ENCODE measurements around the gene SUN1.

SUN1 gene

GRCh38 chr7:826230-826917 is 5.9 kb upstream of the SUN1 start:
- TF ChIP-seq CTCF (IDR thresholded peaks at IDR 0.05; ENCODE audit: low read depth, low read length) (no peak), EZH2phosphoT487 (IDR thresholded peaks at IDR 0.05; ENCODE audit: low read depth) (no peak)
- no peaks in the 10 kb centered on the region for H3K27me3 ChIP-seq (ENCODE audit: low read depth, low read length)
- H3K79me2 ChIP-seq (ENCODE audit: low read length) = peaks cover 87% of the 10 kb centered on the region
- no peak overlapping the region for H2AFZ ChIP-seq (ENCODE audit: low read depth, low read length)
- no peak overlapping the region for H3K27ac ChIP-seq (ENCODE audit: low read length)
- H3K4me3 ChIP-seq (ENCODE audit: low read length) = no peak overlapping the region
- H3K36me3 ChIP-seq (replicated peaks; ENCODE audit: low read depth, low read length) = no peaks in the 10 kb centered on the region
- peaks cover 34% of the 10 kb centered on the region for H4K20me1 ChIP-seq (ENCODE audit: insufficient read depth, low read length)
- H3K9me3 ChIP-seq (ENCODE audit: insufficient read depth, low read length) = no peaks in the 10 kb centered on the region
- no peak overlapping the region for H3K4me2 ChIP-seq (ENCODE audit: low read length)
- no peak overlapping the region for H3K9ac ChIP-seq (ENCODE audit: low read length)
- peaks cover 5% of the 10 kb centered on the region for H3K4me1 ChIP-seq (ENCODE audit: low read length)

- no peak for TF ChIP-seq CTCF (IDR thresholded peaks at IDR 0.05; ENCODE audit: low read depth, low read length)
- TF ChIP-seq EZH2phosphoT487 (IDR thresholded peaks at IDR 0.05; ENCODE audit: low read depth) = no peak
- H4K20me1 ChIP-seq (ENCODE audit: insufficient read depth, low read length) = peaks cover 24% of the 10 kb centered on the region
- H3K9ac ChIP-seq (ENCODE audit: low read length) = no peak overlapping the region
- H3K4me3 ChIP-seq (ENCODE audit: low read length) = no peak overlapping the region
- H3K27ac ChIP-seq (ENCODE audit: low read length) = no peak overlapping the region
- no peak overlapping the region for H3K4me2 ChIP-seq (ENCODE audit: low read length)
- H3K79me2 ChIP-seq (ENCODE audit: low read length) = peaks cover 82% of the 10 kb centered on the region
- H3K36me3 ChIP-seq (replicated peaks; ENCODE audit: low read depth, low read length) = peaks cover 4% of the 10 kb centered on the region
- no peaks in the 10 kb centered on the region for H3K9me3 ChIP-seq (ENCODE audit: insufficient read depth, low read length)
- H3K4me1 ChIP-seq (ENCODE audit: low read length) = peaks cover 13% of the 10 kb centered on the region
- no peaks in the 10 kb centered on the region for H3K27me3 ChIP-seq (ENCODE audit: low read depth, low read length)
- H2AFZ ChIP-seq (ENCODE audit: low read depth, low read length) = no peak overlapping the region
These were observed 3.3 kb upstream of the SUN1 start for GRCh38 chr7:828793-829561.

GRCh38 chr7:830069-830468 is 2.2 kb upstream of the SUN1 start:
- Histone ChIP-seq H3K9me3 (ENCODE audit: insufficient read depth, low read length) (no peaks in the 10 kb centered on the region), H3K27ac (ENCODE audit: low read length) (no peak overlapping the region), H3K9ac (ENCODE audit: low read length) (no peak overlapping the region), H4K20me1 (ENCODE audit: insufficient read depth, low read length) (peaks cover 24% of the 10 kb centered on the region), H3K4me3 (ENCODE audit: low read length) (no peak overlapping the region), H3K36me3 (replicated peaks; ENCODE audit: low read depth, low read length) (peaks cover 4% of the 10 kb centered on the region), H3K27me3 (ENCODE audit: low read depth, low read length) (no peaks in the 10 kb centered on the region), H3K4me2 (ENCODE audit: low read length) (no peak overlapping the region), H2AFZ (ENCODE audit: low read depth, low read length) (no peak overlapping the region), H3K79me2 (ENCODE audit: low read length) (peaks cover 76% of the 10 kb centered on the region), H3K4me1 (ENCODE audit: low read length) (peaks cover 13% of the 10 kb centered on the region)
- TF ChIP-seq EZH2phosphoT487 (IDR thresholded peaks at IDR 0.05; ENCODE audit: low read depth) (no peak), CTCF (IDR thresholded peaks at IDR 0.05; ENCODE audit: low read depth, low read length) (no peak)

GRCh38 chr7:831596-832166 is 595 bp upstream of the SUN1 start:
- H3K9ac ChIP-seq (ENCODE audit: low read length) = no peak overlapping the region
- peaks cover 24% of the 10 kb centered on the region for H4K20me1 ChIP-seq (ENCODE audit: insufficient read depth, low read length)
- H3K4me1 ChIP-seq (ENCODE audit: low read length) = peaks cover 13% of the 10 kb centered on the region
- no peak for TF ChIP-seq EZH2phosphoT487 (IDR thresholded peaks at IDR 0.05; ENCODE audit: low read depth)
- no peak for TF ChIP-seq CTCF (IDR thresholded peaks at IDR 0.05; ENCODE audit: low read depth, low read length)
- H3K27ac ChIP-seq (ENCODE audit: low read length) = peak overlapping the region; percentile 36
- H3K79me2 ChIP-seq (ENCODE audit: low read length) = peaks cover 71% of the 10 kb centered on the region
- H3K27me3 ChIP-seq (ENCODE audit: low read depth, low read length) = no peaks in the 10 kb centered on the region
- H3K4me2 ChIP-seq (ENCODE audit: low read length) = peak overlapping the region; percentile 54
- H3K4me3 ChIP-seq (ENCODE audit: low read length) = 0 out of 2 replicates have a peak overlapping the region, but pooled peaks have one; percentile 18
- no peaks in the 10 kb centered on the region for H3K9me3 ChIP-seq (ENCODE audit: insufficient read depth, low read length)
- no peak overlapping the region for H2AFZ ChIP-seq (ENCODE audit: low read depth, low read length)
- H3K36me3 ChIP-seq (replicated peaks; ENCODE audit: low read depth, low read length) = peaks cover 4% of the 10 kb centered on the region

All from OCI-LY3 (cell line).